ENCODE measurements around the gene MRPL12. TPM values are rescaled to one million over a fixed set of nuclear protein-coding genes. Genes with fewer than 3 reads are reported as not detected.

Gene MRPL12
- total and polyA plus RNA-seq, 9 of the 15 experiments (the other 6 are each of a cell fraction or from before 2014, with no cell fraction given): 0.94 to 338 (median 100) TPM

- Histone ChIP-seq H2AFZ (ENCODE audit: low read depth, low read length) (no peak overlapping the region), H3K9ac (ENCODE audit: insufficient read depth in 1 of 2, low read depth in 2 of 2, low read length in 2 of 2) (no peak overlapping the region), H3K36me3 (ENCODE audit: control insufficient read depth, insufficient read depth, low read length) (peaks cover 96% of the 10 kb centered on the region), H3K27ac (ENCODE audit: extremely low read depth, low read depth, low read length) (no peak overlapping the region), H3K4me3 (no peak overlapping the region), H3K4me2 (ENCODE audit: insufficient read depth, low read length) (no peak overlapping the region), H3K4me1 (replicated peaks in 1 of 2; ENCODE audit: control insufficient read depth in 2 of 2, insufficient read depth in 2 of 2, low read length in 2 of 2) (peaks cover 6 to 52% of the 10 kb centered on the region in 2 experiments; a peak in 4 of 5 replicates), H3K79me2 (ENCODE audit: control insufficient read depth, insufficient read depth, low read length) (peaks cover 12% of the 10 kb centered on the region), H3K9me3 (replicated peaks; ENCODE audit: control insufficient read depth, insufficient read depth, low read depth, low read length) (no peaks in the 10 kb centered on the region), H3K27me3 (ENCODE audit: control insufficient read depth in 2 of 2, insufficient read depth in 2 of 2, low read length in 2 of 2) (no peaks in the 10 kb centered on the region), H3K9me1 (ENCODE audit: control insufficient read depth, insufficient read depth, low read length) (no peaks in the 10 kb centered on the region), H4K20me1 (replicated peaks; ENCODE audit: control insufficient read depth, insufficient read depth, low read length) (peaks cover 8% of the 10 kb centered on the region)
- FAIRE-seq (no peak), ATAC-seq (no peak), DNase-seq (ENCODE audit: extremely low read depth in 1 of 4, low spot score in 3 of 4) (no peak)
- 98% methylated on average over 31 of the region's 40 CpGs for WGBS (ENCODE audit: insufficient coverage, low coverage, missing lambda C conversion rate)
- no TSS peak for BruUV-seq (replicated peaks)
- in situ Hi-C loops (cut with MboI): no loop called here
- intact Hi-C loops (cut with micrococcal nuclease): no loop called here
- CTCF ChIA-PET (ENCODE audit: low intra/inter-chr PET ratio): no interaction called here
- POLR2A ChIA-PET: interaction anchor here (0.7 to 2.4 kb wide), 3 partner anchors 12 to 255 kb away, joined by 3 to 24 read pairs (median 3); partner anchors contain the start of genes ARL16 and HGS
- TF ChIP-seq POLR2G (IDR thresholded peaks at IDR 0.05; ENCODE audit: low read depth, low read length): peak; percentile 70
- no peak for TF ChIP-seq CC2D1A (IDR thresholded peaks at IDR 0.05)
- TF ChIP-seq SMAD3 (CRISPR knock-in tag; conservative IDR thresholded peaks at IDR 0.05): no peak
- peak; percentile 78; the same call in 1 of the 2 replicates for TF ChIP-seq HNRNPL (IDR thresholded peaks at IDR 0.05; ENCODE audit: low read depth, low read length)
- TF ChIP-seq HNRNPUL1 (IDR thresholded peaks at IDR 0.05; ENCODE audit: low read length): no peak
- no peak for TF ChIP-seq ZNF445 (CRISPR knock-in tag; IDR thresholded peaks at IDR 0.05; ENCODE audit: low read depth)
- TF ChIP-seq RBFOX2 (IDR thresholded peaks at IDR 0.05; ENCODE audit: low read depth, low read length): peak; percentile 57
- no peak for TF ChIP-seq ZBTB8A (IDR thresholded peaks at IDR 0.05; ENCODE audit: partially characterized antibody)
- no peak for TF ChIP-seq TEAD2 (tag; IDR thresholded peaks at IDR 0.05)
- no peak for TF ChIP-seq ZNF23 (CRISPR knock-in tag; IDR thresholded peaks at IDR 0.05)
- TF ChIP-seq ZNF830 (CRISPR knock-in tag; IDR thresholded peaks at IDR 0.05): no peak
- TF ChIP-seq FOXO4 (CRISPR knock-in tag; IDR thresholded peaks at IDR 0.05): no peak
- TF ChIP-seq NR2F6 (CRISPR knock-in tag; IDR thresholded peaks at IDR 0.05): no peak
- TF ChIP-seq TAF9B (IDR thresholded peaks at IDR 0.05; ENCODE audit: partially characterized antibody): no peak
- TF ChIP-seq ARID4B (CRISPR knock-in tag; IDR thresholded peaks at IDR 0.05): no peak
- TF ChIP-seq NCOA2 (IDR thresholded peaks at IDR 0.05; ENCODE audit: partially characterized antibody in 2 of 2): no peak
Observed at GRCh38 chr17:81696218-81696941, 6.8 kb upstream of the MRPL12 start.
